Ascending aorta (tissue), 2 donors: ENCODE measurements around the gene FGD2. TPM values are rescaled to one million over a fixed set of nuclear protein-coding genes. Genes with fewer than 3 reads are reported as not detected.

Experiments used
- DNase-seq, 2 donors: peaks; one replicate each; pipeline ENCODE4 v3.0.0-alpha.2; 2019; ENCODE audit warnings: low spot score in 2 of 2
- H3K27ac ChIP-seq, 2 donors: fragments of 200-600 bp; sonication (generic); one replicate each; pipeline ENCODE4 v1.5.1; 2016 to 2017; ENCODE audit warnings: mild to moderate bottlenecking in 1 of 2
- H3K27me3 ChIP-seq: fragments of 200-600 bp; sonication (generic); one replicate; pipeline ENCODE4 v1.5.1; 2017
- H3K36me3 ChIP-seq, 2 donors: fragments of 200-600 bp; sonication (generic); one replicate each; pipeline ENCODE4 v1.5.1; 2016
- H3K4me1 ChIP-seq, 2 donors: fragments of 200-600 bp; sonication (generic); one replicate each; pipeline ENCODE4 v1.5.1; 2016 to 2017; ENCODE audit warnings: mild to moderate bottlenecking in 1 of 2
- H3K4me3 ChIP-seq, 2 donors: fragments of 200-600 bp; sonication (generic); one replicate each; pipeline ENCODE4 v1.5.1; 2016 to 2017; ENCODE audit warnings: mild to moderate bottlenecking in 1 of 2
- H3K9me3 ChIP-seq, 2 donors: fragments of 200-600 bp; sonication (generic); one replicate each; pipeline ENCODE4 v1.5.1; 2016
- CTCF ChIP-seq, 3 experiments: fragments of 200-600 bp in 2 of 3; fragments of 450-650 bp in 1 of 3; sonication (generic) in 2 of 3; IDR thresholded peaks; one replicate each; pipeline ENCODE4 v1.5.1; 2016 to 2019; ENCODE audit warnings: antibody characterized with exemption in 3 of 3, mild to moderate bottlenecking in 1 of 3, moderate library complexity in 1 of 3
- intact Hi-C: fragments of 100-400 bp; cut with DNase I; formaldehyde crosslinking; loops from one replicate; pipeline ENCODE4 v1.15.1; 2023
- total RNA-seq: library from RNA; depleted of rRNA; stranded (reverse); fragments of >200 nt; gene quantifications from one replicate; pipeline ENCODE4 v1.1.0, GENCODE V29; 2016

The FGD2 gene
- total RNA-seq, 1 donor from 2014 or later: 49.4 TPM

- peaks cover 0 to 14% of the 10 kb centered on the region in 2 donors for H3K4me1 ChIP-seq
These were observed 6.8 kb upstream of the FGD2 start for GRCh38 chr6:36998723-36999038.

DNA sequence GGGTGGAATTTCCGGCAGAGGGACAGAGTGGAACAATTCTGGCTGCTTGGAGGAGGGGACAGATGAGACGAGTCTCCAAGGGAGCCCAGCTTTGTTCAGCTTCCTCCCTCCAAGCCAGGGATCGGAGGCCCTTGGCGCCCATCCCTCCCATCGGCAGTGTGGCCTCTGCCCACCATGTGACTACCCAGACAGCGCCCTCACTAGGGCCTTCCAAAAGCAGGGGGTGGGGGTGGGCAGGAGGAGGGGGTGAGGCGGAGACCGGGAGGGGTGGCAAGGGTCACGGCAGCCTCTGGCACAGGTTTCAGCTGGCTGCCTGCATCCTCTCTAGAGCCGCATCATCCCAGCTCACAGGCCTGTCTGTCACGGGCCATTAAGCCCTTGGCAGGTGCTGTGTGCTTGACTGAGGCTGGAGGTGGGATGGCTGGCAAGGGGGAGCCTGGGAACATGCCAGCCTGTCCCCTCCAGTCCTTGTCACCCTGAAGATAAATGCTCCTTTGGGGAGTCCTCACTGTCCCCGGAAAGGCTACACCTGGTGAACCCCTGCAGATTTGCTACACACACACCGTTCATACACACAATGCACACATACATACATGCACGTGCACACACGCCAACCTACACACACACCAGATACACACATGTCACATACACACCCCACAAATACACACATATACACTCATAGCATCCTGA lies 6.2 kb upstream of the FGD2 start:
- H3K27me3 ChIP-seq: no peaks in the 10 kb centered on the region
- no peak overlapping the region for H3K4me3 ChIP-seq
- DNase-seq: no peak
- intact Hi-C loops: no loop called here
- H3K9me3 ChIP-seq: no peaks in the 10 kb centered on the region
- TF ChIP-seq CTCF (IDR thresholded peaks at IDR 0.05): no peak
- no peaks in the 10 kb centered on the region for H3K36me3 ChIP-seq
- H3K4me1 ChIP-seq: peaks cover 0 to 14% of the 10 kb centered on the region in 2 donors
- peak overlapping the region in 1 of 2 donors; percentile 64 for H3K27ac ChIP-seq

More at GRCh38 chr6:36998723-36999038, 6.8 kb upstream of the FGD2 start:
- DNase-seq: no peak
- Histone ChIP-seq H3K9me3 (no peaks in the 10 kb centered on the region), H3K27ac (peak overlapping the region; percentile 47 to 64), H3K36me3 (no peaks in the 10 kb centered on the region), H3K4me3 (no peak overlapping the region), H3K27me3 (no peaks in the 10 kb centered on the region)
- TF ChIP-seq CTCF (IDR thresholded peaks at IDR 0.05): no peak
- intact Hi-C loops: no loop called here

DNA sequence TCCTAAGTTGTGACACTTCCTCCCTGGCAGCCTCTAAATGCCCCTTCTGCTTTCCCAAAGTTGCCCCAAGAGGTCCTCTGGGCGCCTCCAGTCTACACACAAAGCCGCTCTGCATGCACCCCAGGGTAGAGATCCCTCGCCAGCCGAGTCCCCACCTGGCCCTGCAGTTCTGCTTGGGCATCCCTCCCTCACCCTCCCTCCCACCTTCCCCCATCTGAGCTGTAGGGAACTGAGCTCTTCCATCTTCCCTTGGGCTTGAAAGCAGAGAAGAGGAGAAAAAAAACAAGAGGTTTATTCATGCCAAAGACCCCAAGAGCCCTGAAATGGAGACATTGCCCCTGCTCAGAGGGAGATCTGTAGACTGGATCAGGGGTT lies 5.7 kb upstream of the FGD2 start:
- no peak overlapping the region for H3K27ac ChIP-seq
- H3K4me3 ChIP-seq: no peak overlapping the region
- DNase-seq: no peak
- peaks cover 0 to 14% of the 10 kb centered on the region in 2 donors for H3K4me1 ChIP-seq
- no peaks in the 10 kb centered on the region for H3K9me3 ChIP-seq
- intact Hi-C loops: no loop called here
- TF ChIP-seq CTCF (IDR thresholded peaks at IDR 0.05): no peak
- no peaks in the 10 kb centered on the region for H3K27me3 ChIP-seq
- H3K36me3 ChIP-seq: no peaks in the 10 kb centered on the region

GRCh38 chr6:37004044-37004980 lies 1.1 kb upstream of the FGD2 start:
- Histone ChIP-seq H3K4me3 (no peak overlapping the region), H3K27ac (no peak overlapping the region), H3K9me3 (no peaks in the 10 kb centered on the region), H3K36me3 (no peaks in the 10 kb centered on the region), H3K4me1 (no peaks in the 10 kb centered on the region), H3K27me3 (no peaks in the 10 kb centered on the region)
- no peak for DNase-seq
- intact Hi-C loops: no loop called here
- no peak for TF ChIP-seq CTCF (IDR thresholded peaks at IDR 0.05)

GRCh38 chr6:37005827-37006567 lies 542 bp downstream of the FGD2 start:
- no peak for DNase-seq
- Histone ChIP-seq H3K4me1 (no peaks in the 10 kb centered on the region), H3K9me3 (no peaks in the 10 kb centered on the region), H3K36me3 (no peaks in the 10 kb centered on the region), H3K27me3 (no peaks in the 10 kb centered on the region), H3K27ac (no peak overlapping the region), H3K4me3 (peak overlapping the region; percentile 6 to 50)
- no peak for TF ChIP-seq CTCF (IDR thresholded peaks at IDR 0.05)
- intact Hi-C loops: no loop called here
